Measurements from ENCODE around the gene FAM240B.

DNA sequence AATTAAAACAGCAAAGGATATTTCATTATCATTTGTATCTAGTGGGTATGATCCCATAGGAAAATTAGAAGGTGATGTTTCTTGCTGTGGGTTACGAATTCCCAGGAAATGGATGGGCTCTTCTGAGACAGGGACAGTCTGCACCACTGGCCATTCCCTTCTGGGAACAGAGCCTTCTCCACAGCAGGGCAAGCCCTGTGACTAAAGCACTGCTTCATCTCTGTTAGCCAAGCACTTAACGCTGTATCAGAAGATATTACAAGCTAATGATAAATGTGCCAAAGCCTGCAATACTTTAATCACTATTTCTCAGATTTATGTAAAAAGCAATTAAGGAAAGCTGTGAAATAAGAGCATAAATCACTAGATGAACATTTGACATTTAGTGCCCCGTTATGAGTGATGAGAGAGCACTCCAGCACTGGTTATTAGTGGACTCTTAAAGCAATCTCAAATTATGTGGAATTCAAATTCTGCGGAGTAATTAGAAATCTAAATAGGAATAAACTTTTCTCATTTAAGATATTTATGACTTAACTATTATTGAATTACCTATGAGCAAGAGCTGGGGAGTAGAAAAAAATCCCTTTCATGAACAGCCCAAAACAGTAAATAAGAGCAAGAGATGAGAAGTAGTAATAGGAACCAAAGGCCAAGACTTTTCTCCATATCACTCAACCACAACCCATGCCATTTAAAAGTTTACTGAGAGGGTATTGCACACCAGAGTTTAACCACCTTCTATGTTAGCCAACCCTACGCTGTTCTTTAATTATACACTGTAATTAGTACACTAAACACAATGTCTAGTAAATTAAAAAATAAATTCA is 49.2 kb downstream of the FAM240B start:
- TF ChIP-seq, protein P1, sequence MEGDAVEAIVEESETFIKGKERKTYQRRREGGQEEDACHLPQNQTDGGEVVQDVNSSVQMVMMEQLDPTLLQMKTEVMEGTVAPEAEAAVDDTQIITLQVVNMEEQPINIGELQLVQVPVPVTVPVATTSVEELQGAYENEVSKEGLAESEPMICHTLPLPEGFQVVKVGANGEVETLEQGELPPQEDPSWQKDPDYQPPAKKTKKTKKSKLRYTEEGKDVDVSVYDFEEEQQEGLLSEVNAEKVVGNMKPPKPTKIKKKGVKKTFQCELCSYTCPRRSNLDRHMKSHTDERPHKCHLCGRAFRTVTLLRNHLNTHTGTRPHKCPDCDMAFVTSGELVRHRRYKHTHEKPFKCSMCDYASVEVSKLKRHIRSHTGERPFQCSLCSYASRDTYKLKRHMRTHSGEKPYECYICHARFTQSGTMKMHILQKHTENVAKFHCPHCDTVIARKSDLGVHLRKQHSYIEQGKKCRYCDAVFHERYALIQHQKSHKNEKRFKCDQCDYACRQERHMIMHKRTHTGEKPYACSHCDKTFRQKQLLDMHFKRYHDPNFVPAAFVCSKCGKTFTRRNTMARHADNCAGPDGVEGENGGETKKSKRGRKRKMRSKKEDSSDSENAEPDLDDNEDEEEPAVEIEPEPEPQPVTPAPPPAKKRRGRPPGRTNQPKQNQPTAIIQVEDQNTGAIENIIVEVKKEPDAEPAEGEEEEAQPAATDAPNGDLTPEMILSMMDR (conservative IDR thresholded peaks at IDR 0.05; ENCODE audit: low read depth, low read length): no peak
- TF ChIP-seq EZH2phosphoT487 (IDR thresholded peaks at IDR 0.05; ENCODE audit: borderline replicate concordance, low read length): no peak
